Activated CD4-positive, alpha-beta memory T cell treated with anti-CD3 and anti-CD28 coated beads for 36 hours (primary cell): ENCODE results near the gene CDH23. TPM values are rescaled to one million over a fixed set of nuclear protein-coding genes. Genes with fewer than 3 reads are reported as not detected.

Source experiments
- CTCF ChIA-PET: fragments of 350-600 bp; sonication (Branson Sonifier 250); formaldehyde crosslinking; loops from one replicate; lab custom pipeline; 2021; ENCODE audit warnings: antibody characterized with exemption, inconsistent platforms; lab: Charles Lee
- POLR2A ChIA-PET: fragments of 350-600 bp; sonication (Branson Sonifier 250); formaldehyde crosslinking; loops from one replicate; lab custom pipeline; 2021; ENCODE audit warnings: antibody characterized with exemption; lab: Charles Lee
- DNase-seq: peaks from one replicate; pipeline ENCODE4 v3.0.0-alpha.2; 2020
- H3K27ac Mint-ChIP-seq: one replicate; pipeline ENCODE4 v1.8.0; 2021; ENCODE audit warnings: mixed read lengths
- H3K27me3 Mint-ChIP-seq: one replicate; pipeline ENCODE4 v1.8.0; 2021; ENCODE audit warnings: mixed read lengths
- H3K36me3 Mint-ChIP-seq: one replicate; pipeline ENCODE4 v1.8.0; 2021; ENCODE audit warnings: mixed read lengths
- H3K4me1 Mint-ChIP-seq: one replicate; pipeline ENCODE4 v1.8.0; 2021; ENCODE audit warnings: low read depth, mixed read lengths
- H3K4me3 Mint-ChIP-seq: one replicate; pipeline ENCODE4 v1.8.0; 2021; ENCODE audit warnings: mild to moderate bottlenecking, mixed read lengths
- H3K9me3 Mint-ChIP-seq: one replicate; pipeline ENCODE4 v1.8.0; 2021; ENCODE audit warnings: mixed read lengths
- intact Hi-C: fragments of 100-400 bp; cut with micrococcal nuclease; formaldehyde crosslinking; loops from one replicate; pipeline ENCODE4 v1.15.1; 2023
- total RNA-seq, 2 experiments: library from RNA; stranded (reverse); gene quantifications; one replicate each; pipeline ENCODE4 v1.2.3, GENCODE V29; 2021

CDH23 gene
- total RNA-seq, 2 experiments from 2014 or later = 2.6 TPM

DNA sequence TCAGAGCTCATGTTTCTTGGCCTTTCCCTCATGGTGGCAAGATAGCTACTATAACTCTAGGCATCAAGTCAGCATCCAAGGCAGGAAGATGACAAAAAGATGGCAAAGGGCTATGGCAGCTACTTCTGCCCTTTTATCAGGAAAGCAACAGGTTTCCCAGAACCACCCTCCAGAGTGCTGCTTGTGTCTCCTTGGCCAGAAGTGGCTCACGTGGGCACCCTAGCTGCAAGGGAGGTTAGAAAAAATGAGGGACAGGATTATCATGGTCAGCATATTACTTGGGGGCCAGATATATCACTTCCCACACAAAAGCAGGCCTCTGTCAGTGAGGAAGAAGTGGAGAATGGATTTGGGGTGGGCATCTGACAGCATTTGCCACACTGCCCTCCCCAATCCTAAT is 347.1 kb downstream of the CDH23 start:
- no peak overlapping the region for H3K4me3 Mint-ChIP-seq

DNA sequence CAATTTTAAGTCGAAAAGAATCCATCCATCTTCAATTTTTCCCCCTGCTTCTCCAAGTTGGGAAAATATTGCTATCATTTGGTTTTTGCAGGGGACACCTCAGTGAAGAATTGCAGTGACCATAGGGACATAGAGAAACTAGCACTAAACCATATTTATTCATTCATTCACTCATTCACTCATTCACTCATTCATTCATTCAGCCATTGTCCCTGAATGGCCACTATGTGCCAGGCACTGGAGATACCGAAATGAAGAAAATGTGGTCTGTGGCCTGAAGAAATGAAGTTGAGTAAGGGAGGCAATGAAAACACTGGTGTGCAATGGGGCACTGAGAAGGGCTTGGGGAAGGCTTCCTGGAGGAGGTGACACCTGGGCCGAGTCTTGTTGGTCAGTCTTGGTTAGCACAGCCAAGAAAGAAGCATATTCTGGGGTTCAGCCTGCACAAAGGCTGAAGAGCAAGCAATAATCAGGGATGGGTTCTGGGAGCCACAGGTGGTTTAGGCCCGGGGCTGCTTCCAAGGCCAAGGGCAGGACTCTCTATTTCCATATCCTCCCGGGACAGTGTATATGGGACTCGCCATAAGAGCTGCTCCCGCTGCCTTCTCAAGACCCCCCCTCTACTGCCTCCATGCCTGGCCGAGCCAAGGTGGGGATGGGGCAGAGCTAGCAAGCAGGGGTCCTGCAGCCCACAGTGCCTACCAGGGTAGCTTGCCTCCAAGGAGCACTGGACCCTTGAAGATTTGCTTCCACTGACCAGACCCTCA is 348.4 kb downstream of the CDH23 start:
- no peak overlapping the region for H3K4me3 Mint-ChIP-seq
- peaks cover 6% of the 10 kb centered on the region for H3K9me3 Mint-ChIP-seq
- intact Hi-C loops = no loop called here
- peak overlapping the region; percentile 98 for H3K27ac Mint-ChIP-seq
- H3K27me3 Mint-ChIP-seq = no peaks in the 10 kb centered on the region
- DNase-seq = no peak
- POLR2A ChIA-PET = interaction anchor here (0.9 to 4.2 kb wide), 2 partner anchors 18 kb away, joined by 3 to 33 read pairs; no protein-coding TSS in a partner anchor
- H3K36me3 Mint-ChIP-seq = peaks cover 13% of the 10 kb centered on the region
- H3K4me1 Mint-ChIP-seq = peaks cover 100% of the 10 kb centered on the region
- CTCF ChIA-PET = interaction anchor here (1.5 to 4.5 kb wide), 6 partner anchors 11 to 47 kb away, joined by 3 to 22 read pairs (median 10); partner anchors contain the start of gene VSIR

More for the DNA sequence above, 347.1 kb downstream of the CDH23 start:
- intact Hi-C loops = no loop called here
- Mint-ChIP-seq H3K27me3 (no peaks in the 10 kb centered on the region), H3K9me3 (peaks cover 6% of the 10 kb centered on the region), H3K27ac (peak overlapping the region; percentile 88), H3K4me1 (peaks cover 100% of the 10 kb centered on the region), H3K36me3 (peaks cover 6% of the 10 kb centered on the region)
- CTCF ChIA-PET = interaction anchor here (0.9 to 3.5 kb wide), 7 partner anchors 11 to 47 kb away, joined by 3 to 9 read pairs (median 3); no protein-coding TSS in a partner anchor
- POLR2A ChIA-PET = interaction anchor here (1.5 to 5.5 kb wide), 3 partner anchors 13 to 24 kb away, joined by 6 to 33 read pairs (median 12); no protein-coding TSS in a partner anchor
- DNase-seq = no peak

DNA sequence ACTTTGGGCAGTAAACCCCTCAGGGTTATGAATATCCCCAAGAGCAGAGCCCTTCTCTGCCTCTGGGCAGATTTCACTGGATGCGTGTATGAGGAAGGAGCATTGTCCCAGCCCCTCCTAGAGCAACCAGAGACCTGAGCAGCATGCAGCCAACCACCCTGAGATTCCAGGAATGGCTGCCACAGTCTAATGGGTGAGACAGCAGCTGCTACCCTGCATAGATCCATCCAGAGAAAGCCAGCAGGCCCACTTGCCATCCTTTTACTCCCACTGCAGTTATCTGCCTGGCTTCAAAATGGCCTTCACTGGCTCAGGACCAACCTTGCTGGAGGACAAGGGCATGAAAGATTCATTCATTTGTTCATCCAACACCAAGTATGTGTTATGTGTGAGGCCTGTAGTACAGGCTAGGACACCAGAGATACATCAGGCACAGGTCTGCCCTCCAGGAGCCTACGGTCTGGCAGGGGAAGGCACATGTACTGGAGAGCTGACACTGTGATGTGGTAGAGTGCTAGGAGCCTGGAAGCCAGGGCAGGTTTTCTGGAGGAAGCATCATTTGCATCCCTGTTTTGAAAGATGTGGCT is 349.0 kb downstream of the CDH23 start:
- intact Hi-C loops = no loop called here
- Mint-ChIP-seq H3K27me3 (no peaks in the 10 kb centered on the region), H3K27ac (peak overlapping the region; percentile 98), H3K36me3 (peaks cover 18% of the 10 kb centered on the region), H3K9me3 (peaks cover 6% of the 10 kb centered on the region), H3K4me1 (peaks cover 100% of the 10 kb centered on the region), H3K4me3 (no peak overlapping the region)
- DNase-seq = no peak
- ChIA-PET POLR2A (interaction anchor here (1.4 to 4.2 kb wide), 3 partner anchors 11 to 19 kb away, joined by 5 to 33 read pairs (median 12); no protein-coding TSS in a partner anchor), CTCF (interaction anchor here (1.2 to 4.5 kb wide), 8 partner anchors 8 to 48 kb away, joined by 3 to 22 read pairs (median 6); partner anchors contain the start of gene VSIR)

DNA sequence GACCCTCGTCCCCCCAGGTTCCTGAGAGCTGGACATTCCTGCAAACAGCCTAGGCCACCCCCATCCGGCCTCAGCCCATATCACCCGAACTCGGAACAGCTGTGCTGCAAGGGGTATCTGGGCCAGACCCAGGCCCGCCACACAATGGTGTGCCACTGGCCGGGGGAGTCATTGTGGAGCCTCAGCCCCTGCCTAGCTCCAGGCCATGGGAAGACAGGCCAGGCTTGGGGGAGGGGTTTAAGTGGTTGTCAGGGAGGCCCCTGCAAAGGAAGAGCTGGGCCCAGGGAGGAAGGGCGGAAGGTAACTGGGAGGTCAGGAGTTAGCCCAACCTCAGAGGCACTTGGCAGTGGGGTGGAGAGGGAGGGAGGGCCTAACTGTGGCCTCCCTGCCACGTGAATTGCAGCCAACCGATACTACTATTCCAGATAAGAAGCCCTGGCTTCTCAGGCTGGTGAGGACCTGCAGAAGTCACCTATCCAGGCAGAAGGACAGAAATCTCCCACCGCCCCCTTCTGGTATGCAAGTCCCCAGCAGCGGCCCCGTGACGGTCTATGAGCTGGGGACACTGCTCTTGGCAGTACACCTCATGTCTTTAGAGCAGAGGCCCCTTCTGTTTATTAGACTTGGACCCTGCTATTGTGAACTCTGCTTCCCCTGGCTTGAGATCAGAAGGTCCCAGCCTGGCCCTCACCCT is 349.8 kb downstream of the CDH23 start:
- Mint-ChIP-seq H3K36me3 (peaks cover 22% of the 10 kb centered on the region), H3K27ac (peak overlapping the region; percentile 98), H3K4me1 (peaks cover 97% of the 10 kb centered on the region), H3K27me3 (no peaks in the 10 kb centered on the region), H3K9me3 (peaks cover 6% of the 10 kb centered on the region), H3K4me3 (no peak overlapping the region)
- ChIA-PET CTCF (interaction anchor here (0.7 to 4.5 kb wide), 10 partner anchors 9 to 48 kb away, joined by 3 to 22 read pairs (median 6); partner anchors contain the start of gene VSIR), POLR2A (interaction anchor here (1.0 to 4.2 kb wide), 4 partner anchors 9 to 20 kb away, joined by 3 to 33 read pairs (median 8); no protein-coding TSS in a partner anchor)
- peak; percentile 64 for DNase-seq
- intact Hi-C loops = no loop called here

DNA sequence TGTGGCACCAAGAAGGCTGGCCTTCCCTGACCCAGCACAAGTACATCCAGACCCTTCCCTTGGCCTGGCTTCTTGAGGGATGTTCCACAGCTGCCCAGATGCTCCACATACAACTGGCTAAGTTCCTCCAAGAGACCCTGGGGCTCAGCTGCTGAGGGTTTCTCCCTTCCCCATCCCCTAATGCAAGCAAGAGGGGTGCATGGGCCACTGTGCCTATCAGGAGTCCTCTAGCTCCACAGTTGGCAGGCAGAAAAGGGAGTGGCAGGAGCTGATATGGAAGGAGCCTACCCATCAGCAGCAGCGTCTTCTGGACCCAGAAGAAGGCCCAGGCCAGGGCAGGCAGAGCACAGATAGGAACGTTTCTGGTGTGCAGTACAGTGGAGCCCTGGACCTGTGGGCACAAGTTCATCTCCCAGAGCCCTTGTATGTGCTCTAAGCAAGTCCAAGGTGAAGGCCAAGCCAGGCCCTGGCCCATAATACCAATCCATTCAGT is 350.4 kb downstream of the CDH23 start:
- peaks cover 6% of the 10 kb centered on the region for H3K9me3 Mint-ChIP-seq
- CTCF ChIA-PET = interaction anchor here (0.7 to 4.5 kb wide), 11 partner anchors 10 to 49 kb away, joined by 3 to 22 read pairs (median 6); partner anchors contain the start of gene VSIR
- no peaks in the 10 kb centered on the region for H3K27me3 Mint-ChIP-seq
- H3K4me1 Mint-ChIP-seq = peaks cover 97% of the 10 kb centered on the region
- intact Hi-C loops = no loop called here
- peaks cover 25% of the 10 kb centered on the region for H3K36me3 Mint-ChIP-seq
- POLR2A ChIA-PET = interaction anchor here (1.0 to 4.2 kb wide), 6 partner anchors 10 to 25 kb away, joined by 3 to 33 read pairs (median 9); partner anchors contain the start of gene VSIR
- H3K27ac Mint-ChIP-seq = peak overlapping the region; percentile 98
- DNase-seq = no peak
- H3K4me3 Mint-ChIP-seq = no peak overlapping the region

DNA sequence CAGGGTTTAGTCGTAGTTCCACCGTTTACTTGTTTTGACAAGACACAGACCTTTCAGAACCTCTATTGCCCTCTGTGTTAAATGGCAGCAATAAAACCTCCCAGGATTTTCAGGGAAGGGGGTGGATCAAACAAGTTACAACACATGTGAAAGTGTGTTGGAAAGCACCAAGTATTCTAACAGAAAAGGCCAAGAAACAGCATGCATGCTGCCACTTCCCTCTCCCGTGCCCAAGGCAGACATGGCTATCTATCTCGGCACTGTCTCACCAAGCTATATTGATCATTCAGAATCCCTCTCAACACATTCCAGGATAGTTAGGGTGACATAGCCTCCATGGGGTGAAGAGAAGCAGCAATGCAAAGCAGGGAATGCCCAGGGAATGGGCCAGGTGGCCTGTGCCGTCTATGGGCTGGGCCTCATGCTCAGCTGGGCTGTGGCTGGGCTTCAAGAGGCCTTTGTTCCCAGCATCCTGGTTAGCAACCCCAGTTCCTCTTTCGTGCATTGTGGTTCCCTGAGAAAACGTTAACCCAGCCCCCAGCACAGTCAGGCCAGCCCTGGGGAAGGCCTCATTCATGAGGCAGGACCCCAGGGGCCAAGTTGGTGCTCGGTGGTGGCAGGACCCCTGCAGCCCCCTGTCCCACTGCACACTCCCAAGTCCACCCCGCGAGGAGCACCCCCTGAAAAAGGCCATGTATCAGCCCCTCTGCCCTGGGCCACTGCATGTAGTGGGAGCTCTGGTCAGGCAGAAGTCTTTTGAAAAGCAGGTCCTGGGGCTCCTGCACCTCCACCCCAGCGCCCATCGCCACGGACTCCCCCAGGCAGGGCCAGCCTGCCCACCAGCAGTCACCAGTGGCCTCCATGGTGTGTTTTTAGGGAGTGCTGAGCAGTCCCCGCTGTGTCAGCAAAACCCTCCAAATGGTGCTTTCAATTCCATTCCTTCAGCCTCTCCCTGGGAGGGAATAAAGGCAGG is 351.1 kb downstream of the CDH23 start:
- Mint-ChIP-seq H3K36me3 (peaks cover 32% of the 10 kb centered on the region), H3K4me1 (peaks cover 97% of the 10 kb centered on the region), H3K4me3 (peak overlapping the region; percentile 73), H3K9me3 (no peaks in the 10 kb centered on the region), H3K27ac (peak overlapping the region; percentile 98), H3K27me3 (no peaks in the 10 kb centered on the region)
- no peak for DNase-seq
- ChIA-PET CTCF (interaction anchor here (0.9 to 4.5 kb wide), 16 partner anchors 10 to 51 kb away, joined by 3 to 22 read pairs (median 6); partner anchors contain the start of gene VSIR), POLR2A (interaction anchor here (0.8 to 4.2 kb wide), 12 partner anchors 9 to 26 kb away, joined by 3 to 33 read pairs (median 8); partner anchors contain the start of gene VSIR)
- intact Hi-C loops = loop anchor here (1.0 to 2.0 kb wide), 5 partner anchors 9 to 103 kb away; partner anchors contain the start of gene PSAP

DNA sequence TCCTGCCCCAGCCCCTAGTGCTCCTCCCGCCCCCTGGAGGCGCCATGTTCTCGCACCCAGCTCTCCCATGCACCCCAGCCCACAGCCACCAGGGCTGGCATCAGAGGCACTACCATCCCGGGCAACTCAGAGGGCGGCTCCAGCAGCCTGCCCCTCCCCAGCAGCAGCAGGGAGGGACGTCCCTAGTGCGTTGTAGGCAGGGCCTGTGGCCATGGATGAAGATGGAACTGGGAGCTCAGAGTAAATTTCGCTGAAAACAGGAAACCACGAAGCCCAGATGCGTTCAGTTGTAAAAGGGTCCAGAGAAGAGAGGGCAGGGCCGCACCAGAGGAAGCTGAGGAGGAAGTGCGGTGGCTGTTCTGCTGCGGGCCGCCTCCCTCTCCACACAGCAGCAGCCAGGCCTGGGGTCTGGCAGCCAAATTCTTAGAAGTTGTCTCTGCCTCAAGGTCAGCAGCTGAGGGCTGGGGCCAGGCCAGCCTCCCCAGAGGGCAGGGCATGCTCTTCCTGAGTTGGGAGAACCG is 352.0 kb downstream of the CDH23 start:
- POLR2A ChIA-PET = interaction anchor here (0.7 to 4.2 kb wide), 11 partner anchors 9 to 41 kb away, joined by 3 to 33 read pairs (median 6); partner anchors contain the start of gene VSIR
- H3K36me3 Mint-ChIP-seq = peaks cover 40% of the 10 kb centered on the region
- no peaks in the 10 kb centered on the region for H3K27me3 Mint-ChIP-seq
- intact Hi-C loops = loop anchor here (1.0 to 2.0 kb wide), 5 partner anchors 9 to 103 kb away; partner anchors contain the start of gene PSAP
- peaks cover 97% of the 10 kb centered on the region for H3K4me1 Mint-ChIP-seq
- no peaks in the 10 kb centered on the region for H3K9me3 Mint-ChIP-seq
- H3K27ac Mint-ChIP-seq = peak overlapping the region; percentile 98
- H3K4me3 Mint-ChIP-seq = peak overlapping the region; percentile 73
- DNase-seq = peak; percentile 91
- CTCF ChIA-PET = interaction anchor here (0.6 to 4.5 kb wide), 14 partner anchors 9 to 148 kb away, joined by 3 to 20 read pairs (median 6); partner anchors contain the start of gene VSIR

DNA sequence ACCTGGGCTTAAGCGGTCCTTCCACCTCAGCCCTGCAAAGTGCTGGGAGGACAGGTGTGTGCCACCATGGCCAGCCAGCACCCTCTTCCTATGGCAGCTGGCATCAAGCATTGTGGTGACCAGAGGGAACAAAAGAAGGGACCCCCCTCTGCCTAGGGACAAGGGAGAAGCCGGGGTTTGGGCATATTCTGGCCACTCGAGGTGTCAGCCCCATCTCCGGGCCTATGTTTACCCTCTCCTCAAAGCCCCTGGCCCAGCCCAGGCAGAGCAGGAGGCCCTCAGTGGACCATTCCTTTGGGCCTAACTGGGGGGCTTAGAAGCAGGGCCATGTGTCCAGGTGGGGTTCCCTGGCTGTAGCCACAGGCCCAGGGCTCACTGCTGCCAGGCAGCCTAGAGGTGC is 352.7 kb downstream of the CDH23 start:
- Mint-ChIP-seq H3K4me1 (peaks cover 97% of the 10 kb centered on the region), H3K36me3 (peaks cover 46% of the 10 kb centered on the region), H3K4me3 (peak overlapping the region; percentile 73), H3K9me3 (no peaks in the 10 kb centered on the region), H3K27me3 (no peaks in the 10 kb centered on the region), H3K27ac (peak overlapping the region; percentile 98)
- DNase-seq = no peak
- intact Hi-C loops = loop anchor here (2.0 kb wide), 1 partner anchor 19 kb away; no protein-coding TSS in a partner anchor
- ChIA-PET POLR2A (interaction anchor here (0.7 to 4.2 kb wide), 10 partner anchors 8 to 41 kb away, joined by 3 to 33 read pairs (median 8); partner anchors contain the start of gene VSIR), CTCF (interaction anchor here (0.7 to 4.5 kb wide), 13 partner anchors 8 to 147 kb away, joined by 3 to 20 read pairs (median 6); partner anchors contain the start of gene VSIR)

DNA sequence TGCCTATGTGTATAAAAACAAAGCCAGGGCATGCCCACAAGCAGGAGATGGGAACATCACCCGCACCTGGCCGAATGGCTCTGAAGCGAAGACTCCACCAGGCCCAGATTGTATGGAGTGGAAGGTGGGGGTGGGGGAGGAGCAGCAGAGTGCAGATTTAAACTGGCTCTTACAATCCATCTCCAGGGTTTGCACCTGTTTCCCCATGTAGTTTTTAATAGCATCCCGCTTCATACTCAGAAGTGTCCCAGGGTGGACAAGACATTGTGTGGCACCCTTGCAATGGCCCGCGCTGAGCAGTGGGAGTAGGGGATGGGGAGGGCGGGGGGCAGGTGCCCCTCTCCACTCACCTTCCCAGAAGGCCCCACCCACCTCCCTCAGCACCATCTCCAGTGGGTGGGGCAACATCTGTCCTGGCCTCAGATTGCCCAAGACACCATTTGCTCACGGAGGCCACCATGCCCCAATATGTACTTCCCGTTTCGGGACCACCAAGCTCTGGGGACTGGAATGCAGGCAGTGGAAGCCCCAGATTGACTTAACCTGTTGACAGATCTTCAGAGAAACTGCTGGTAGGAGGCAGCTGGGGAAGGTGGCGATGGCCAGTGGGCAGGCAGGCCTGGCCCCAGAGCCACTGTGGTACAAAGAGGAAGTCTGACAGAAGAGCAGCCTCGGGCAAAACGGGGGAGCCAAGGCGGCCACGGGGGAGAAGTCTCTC is 353.6 kb downstream of the CDH23 start:
- Mint-ChIP-seq H3K36me3 (peaks cover 49% of the 10 kb centered on the region), H3K4me1 (peaks cover 97% of the 10 kb centered on the region), H3K9me3 (no peaks in the 10 kb centered on the region), H3K27ac (peak overlapping the region; percentile 98), H3K27me3 (no peaks in the 10 kb centered on the region), H3K4me3 (peak overlapping the region; percentile 11)
- ChIA-PET CTCF (interaction anchor here (0.9 to 2.6 kb wide), 2 partner anchors 23 to 24 kb away, joined by 4 to 15 read pairs; partner anchors contain the start of gene VSIR), POLR2A (interaction anchor here (3.2 kb wide), 1 partner anchor 22 kb away, joined by 17 read pairs; the partner anchor contains the start of gene VSIR)
- intact Hi-C loops = no loop called here
- no peak for DNase-seq
